DOHH2 (cell line): ENCODE results near the gene LRCH1.

Source experiments
- H3F3A ChIP-seq: fragments of 200-600 bp; sonication (generic), shearing (Covaris generic); 2 replicates; pipeline ENCODE4 v1.6.0; 2016; ENCODE audit warnings: antibody characterized with exemption, mild to moderate bottlenecking; ENCODE audit not compliant: control insufficient read depth, insufficient read depth
- H3K27ac ChIP-seq: fragments of 200-600 bp; sonication (generic); 2 replicates; pipeline ENCODE4 v1.5.1; 2014; ENCODE audit warnings: low read depth, mild to moderate bottlenecking, low read length, moderate library complexity
- H3K27me3 ChIP-seq: fragments of 200-600 bp; sonication (generic); 2 replicates; pipeline ENCODE4 v1.6.1; 2014; ENCODE audit warnings: mild to moderate bottlenecking, low read length, mixed read lengths; ENCODE audit not compliant: control insufficient read depth
- H3K36me3 ChIP-seq: fragments of 200-600 bp; sonication (generic); 2 replicates; pipeline ENCODE4 v1.6.1; 2014; ENCODE audit warnings: mild to moderate bottlenecking, low read length, moderate library complexity, mixed read lengths; ENCODE audit not compliant: control insufficient read depth
- H3K4me1 ChIP-seq: fragments of 200-600 bp; sonication (generic); 2 replicates; pipeline ENCODE4 v1.6.1; 2014; ENCODE audit warnings: mild to moderate bottlenecking, low read length, mixed read lengths; ENCODE audit not compliant: control insufficient read depth
- H3K4me2 ChIP-seq: fragments of 200-600 bp; sonication (generic); 2 replicates; pipeline ENCODE4 v1.6.0; 2014; ENCODE audit warnings: mild to moderate bottlenecking, low read length, moderate library complexity
- H3K4me3 ChIP-seq: fragments of 200-600 bp; sonication (generic); 2 replicates; pipeline ENCODE4 v1.5.1; 2014; ENCODE audit warnings: mild to moderate bottlenecking, low read length, mixed read lengths
- H3K79me2 ChIP-seq: fragments of 200-600 bp; sonication (generic); 2 replicates; pipeline ENCODE4 v1.6.1; 2014; ENCODE audit warnings: mild to moderate bottlenecking, low read length, mixed read lengths; ENCODE audit not compliant: control insufficient read depth
- H3K9me2 ChIP-seq: fragments of 200-600 bp; sonication (generic); replicated peaks from 2 replicates; pipeline ENCODE4 v1.6.1; 2014; ENCODE audit warnings: mild to moderate bottlenecking, low read length, mixed read lengths; ENCODE audit not compliant: control insufficient read depth
- H3K9me3 ChIP-seq: fragments of 200-600 bp; sonication (generic); 2 replicates; pipeline ENCODE4 v1.6.1; 2014; ENCODE audit warnings: antibody characterized with exemption, low read length, mixed read lengths; ENCODE audit not compliant: control insufficient read depth, insufficient read depth
- H4K20me1 ChIP-seq: fragments of 200-600 bp; sonication (generic); 2 replicates; pipeline ENCODE4 v1.6.0; 2014; ENCODE audit warnings: low read depth, mild to moderate bottlenecking, antibody characterized with exemption, low read length, moderate library complexity; ENCODE audit not compliant: control insufficient read depth, insufficient read depth
- CTCF ChIP-seq: fragments of 200-600 bp; sonication (generic); IDR thresholded peaks from one replicate; pipeline ENCODE4 v1.5.1; 2014; ENCODE audit warnings: antibody characterized with exemption, mild to moderate bottlenecking, low read depth, low read length; ENCODE audit not compliant: poor library complexity, severe bottlenecking
- EZH2phosphoT487 ChIP-seq: fragments of 200-600 bp; sonication (generic); IDR thresholded peaks from 2 replicates; pipeline ENCODE4 v1.6.1; 2017; ENCODE audit warnings: borderline replicate concordance, mild to moderate bottlenecking, antibody characterized with exemption, low read length, moderate library complexity, mixed read lengths

The LRCH1 gene

GRCh38 chr13:46628622-46629365 is 75.8 kb downstream of the LRCH1 start:
- Histone ChIP-seq H3K4me1 (peaks cover 52% of the 10 kb centered on the region), H3F3A (no peaks in the 10 kb centered on the region), H3K9me3 (no peaks in the 10 kb centered on the region), H3K27me3 (no peaks in the 10 kb centered on the region), H3K27ac (no peak overlapping the region), H3K9me2 (no peaks in the 10 kb centered on the region), H4K20me1 (peaks cover 10% of the 10 kb centered on the region; the same call in 1 of the 2 replicates), H3K79me2 (peaks cover 89% of the 10 kb centered on the region), H3K4me2 (no peak overlapping the region), H3K36me3 (no peaks in the 10 kb centered on the region), H3K4me3 (no peak overlapping the region)
- TF ChIP-seq CTCF (no peak), EZH2phosphoT487 (no peak)

DNA sequence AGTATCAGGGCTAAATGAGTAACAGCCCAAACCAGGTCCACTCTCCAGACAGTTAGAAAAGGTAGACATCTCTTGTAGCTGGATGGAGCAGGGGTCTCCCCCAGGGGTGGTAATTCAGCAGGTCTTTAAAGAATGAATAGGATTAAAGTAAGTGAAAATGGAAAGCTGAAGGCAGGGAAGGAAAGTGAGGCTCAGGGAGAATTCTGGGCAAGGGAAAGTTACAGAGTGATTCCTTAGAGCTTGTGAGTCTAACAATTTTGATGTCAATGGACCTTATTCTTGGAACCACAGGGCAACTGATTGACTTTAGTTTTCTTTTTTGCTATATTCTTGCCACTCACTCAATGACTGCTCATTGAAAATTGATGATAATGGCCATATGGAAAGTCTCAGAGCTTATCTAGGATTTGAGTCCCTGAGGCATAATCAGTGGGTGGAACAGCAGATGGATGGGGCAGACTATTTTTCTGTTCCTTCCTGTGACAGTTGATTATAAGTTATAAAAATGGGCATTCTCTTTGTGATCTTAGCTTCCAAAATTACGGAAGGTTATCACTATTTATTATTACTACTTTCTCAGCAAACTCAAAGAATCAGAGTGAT is 76.9 kb downstream of the LRCH1 start:
- H3F3A ChIP-seq: no peaks in the 10 kb centered on the region
- H3K4me3 ChIP-seq: no peak overlapping the region
- peaks cover 10% of the 10 kb centered on the region; the same call in 1 of the 2 replicates for H4K20me1 ChIP-seq
- TF ChIP-seq EZH2phosphoT487 (no peak), CTCF (no peak)
- peaks cover 41% of the 10 kb centered on the region for H3K4me1 ChIP-seq
- H3K27ac ChIP-seq: no peak overlapping the region
- no peak overlapping the region for H3K4me2 ChIP-seq
- H3K36me3 ChIP-seq: no peaks in the 10 kb centered on the region
- no peaks in the 10 kb centered on the region for H3K27me3 ChIP-seq
- peaks cover 87% of the 10 kb centered on the region for H3K79me2 ChIP-seq
- H3K9me3 ChIP-seq: no peaks in the 10 kb centered on the region
- no peaks in the 10 kb centered on the region for H3K9me2 ChIP-seq

- Histone ChIP-seq H3F3A (no peaks in the 10 kb centered on the region), H3K36me3 (no peaks in the 10 kb centered on the region), H3K9me3 (no peaks in the 10 kb centered on the region), H3K27ac (no peak overlapping the region), H3K4me2 (no peak overlapping the region), H4K20me1 (peaks cover 10% of the 10 kb centered on the region; the same call in 1 of the 2 replicates), H3K9me2 (no peaks in the 10 kb centered on the region), H3K4me3 (no peak overlapping the region), H3K79me2 (peaks cover 84% of the 10 kb centered on the region), H3K4me1 (peaks cover 34% of the 10 kb centered on the region), H3K27me3 (no peaks in the 10 kb centered on the region)
- TF ChIP-seq CTCF (no peak), EZH2phosphoT487 (no peak)
Observed at GRCh38 chr13:46630431-46631178, 77.6 kb downstream of the LRCH1 start.
